Liver (tissue), 9 donors: ENCODE data around the gene AFAP1L2. TPM values are rescaled to one million over a fixed set of nuclear protein-coding genes. Genes with fewer than 3 reads are reported as not detected.

Experiments
- DNase-seq: peaks from one replicate; pipeline ENCODE4 v3.0.0-alpha.2; 2017; ENCODE audit warnings: low spot score
- H3K27ac ChIP-seq, 2 donors: one replicate each; pipeline ENCODE4 v1.7.0; 2013; ENCODE audit warnings: inconsistent platforms in 2 of 2, low read length in 2 of 2, control low read depth in 1 of 2, low read depth in 1 of 2, mild to moderate bottlenecking in 1 of 2
- H3K27me3 ChIP-seq, 4 donors: one replicate each; pipeline versions ENCODE4 v1.6.1 to v1.7.0; 2013; ENCODE audit warnings: low read length in 3 of 4, inconsistent platforms in 1 of 4, mild to moderate bottlenecking in 1 of 4, moderate library complexity in 1 of 4; ENCODE audit not compliant: control insufficient read depth in 4 of 4, insufficient read depth in 4 of 4
- H3K36me3 ChIP-seq, 4 donors: one replicate each; pipeline versions ENCODE4 v1.6.1 to v1.7.0; 2013; ENCODE audit warnings: low read length in 3 of 4, mild to moderate bottlenecking in 3 of 4, low read depth in 1 of 4, moderate library complexity in 1 of 4; ENCODE audit not compliant: control insufficient read depth in 4 of 4, insufficient read depth in 3 of 4
- H3K4me1 ChIP-seq, 4 donors: one replicate each; pipeline versions ENCODE4 v1.6.1 to v1.7.0; 2013; ENCODE audit warnings: low read length in 3 of 4, mild to moderate bottlenecking in 3 of 4, moderate library complexity in 1 of 4; ENCODE audit not compliant: control insufficient read depth in 4 of 4, insufficient read depth in 4 of 4
- H3K4me3 ChIP-seq, 3 donors: one replicate each; pipeline versions ENCODE4 v1.6.1 to v1.7.0; 2013; ENCODE audit warnings: low read length in 3 of 3, control low read depth in 1 of 3, low read depth in 1 of 3, mild to moderate bottlenecking in 1 of 3
- H3K9ac ChIP-seq, 2 donors: one replicate each; pipeline ENCODE4 v1.7.0; 2013; ENCODE audit warnings: low read length in 2 of 2, mild to moderate bottlenecking in 2 of 2, moderate library complexity in 2 of 2, control low read depth in 1 of 2, low read depth in 1 of 2
- H3K9me3 ChIP-seq, 4 donors: one replicate each; pipeline versions ENCODE4 v1.6.1 to v1.7.0; 2013; ENCODE audit warnings: low read length in 3 of 4; ENCODE audit not compliant: control insufficient read depth in 4 of 4
- CTCF ChIP-seq: fragments of 150-350 bp; IDR thresholded peaks from 2 replicates; pipeline ENCODE4 v1.5.1; 2017; ENCODE audit warnings: improper control_type of control experiment, low read depth, low read length; ENCODE audit not compliant: missing input control
- EGR1 ChIP-seq, 2 donors: IDR thresholded peaks; 2 replicates each; pipeline ENCODE4 v1.6.1; 2016 to 2018; ENCODE audit warnings: antibody characterized with exemption in 2 of 2, low read depth in 2 of 2
- FOXA1 ChIP-seq: IDR thresholded peaks from 2 replicates; pipeline ENCODE4 v1.6.1; 2016; ENCODE audit warnings: antibody characterized with exemption
- FOXA2 ChIP-seq: IDR thresholded peaks from 2 replicates; pipeline ENCODE4 v1.6.1; 2016; ENCODE audit warnings: antibody characterized with exemption
- GABPA ChIP-seq, 2 donors: IDR thresholded peaks in 1 of 2; conservative IDR thresholded peaks in 1 of 2; 2 replicates each; pipeline ENCODE4 v1.6.1; 2016; ENCODE audit warnings: antibody characterized with exemption in 2 of 2, mild to moderate bottlenecking in 1 of 2, moderate library complexity in 1 of 2
- HNF4A ChIP-seq, 2 donors: conservative IDR thresholded peaks; 2 replicates each; pipeline ENCODE4 v1.6.1; 2016; ENCODE audit warnings: antibody characterized with exemption in 2 of 2, mild to moderate bottlenecking in 2 of 2
- HNF4G ChIP-seq: IDR thresholded peaks from 2 replicates; pipeline ENCODE4 v1.6.1; 2016; ENCODE audit warnings: antibody characterized with exemption
- JUND ChIP-seq, 2 donors: IDR thresholded peaks; 2 replicates each; pipeline ENCODE4 v1.6.1; 2016; ENCODE audit warnings: antibody characterized with exemption in 2 of 2
- MAX ChIP-seq: IDR thresholded peaks from 2 replicates; pipeline ENCODE4 v1.6.1; 2016; ENCODE audit warnings: antibody characterized with exemption
- NR2F2 ChIP-seq: IDR thresholded peaks from 2 replicates; pipeline ENCODE4 v1.6.1; 2016; ENCODE audit warnings: antibody characterized with exemption
- RAD21 ChIP-seq, 2 donors: IDR thresholded peaks; 2 replicates each; pipeline ENCODE4 v1.6.1; 2016; ENCODE audit warnings: antibody characterized with exemption in 2 of 2, mild to moderate bottlenecking in 2 of 2
- RXRA ChIP-seq, 2 donors: IDR thresholded peaks; 2 replicates each; pipeline ENCODE4 v1.6.1; 2017 to 2018; ENCODE audit warnings: antibody characterized with exemption in 2 of 2, mild to moderate bottlenecking in 1 of 2
- SP1 ChIP-seq: IDR thresholded peaks from 2 replicates; pipeline ENCODE4 v1.6.1; 2018; ENCODE audit warnings: antibody characterized with exemption, mild to moderate bottlenecking
- TAF1 ChIP-seq: conservative IDR thresholded peaks from 2 replicates; pipeline ENCODE4 v1.6.1; 2016; ENCODE audit warnings: antibody characterized with exemption, mild to moderate bottlenecking
- YY1 ChIP-seq: IDR thresholded peaks from 2 replicates; pipeline ENCODE4 v1.6.1; 2016; ENCODE audit warnings: antibody characterized with exemption, mild to moderate bottlenecking
- WGBS: extraction: QIAGEN DNeasy Blood & Tissue Kit; methylation state at CpG from one replicate; pipeline ENCODE4 v1.1.7; 2013; 5-methylcytosine and 5-hydroxymethylcytosine counted together
- polyA plus RNA-seq, 2 donors: library from polyadenylated mRNA; stranded (reverse) in 1 of 2; unstranded in 1 of 2; fragments of 200-250 nt in 1 of 2; fragments of >200 nt in 1 of 2; fragmentation: Nextera tagmentation in 1 of 2; extraction: Ambion mirVana in 1 of 2; gene quantifications; one replicate each; pipeline versions ENCODE4 v1.2.1 to v1.2.3, GENCODE V29; 2013 to 2015
- total RNA-seq, 2 donors: library from RNA; depleted of rRNA; stranded (reverse); fragments of >200 nt; gene quantifications; one replicate each; pipeline ENCODE4 v1.2.3, GENCODE V29; 2014
- TF ChIP-seq, protein P1 (sequence below): IDR thresholded peaks from 2 replicates; pipeline ENCODE4 v1.6.1; 2016; ENCODE audit warnings: antibody characterized with exemption
- TF ChIP-seq, protein P2 (sequence below): IDR thresholded peaks from 2 replicates; pipeline ENCODE4 v1.6.1; 2016; ENCODE audit warnings: antibody characterized with exemption
- TF ChIP-seq, protein P3 (sequence below): IDR thresholded peaks from 2 replicates; pipeline ENCODE4 v1.6.1; 2016; ENCODE audit warnings: antibody characterized with exemption, mild to moderate bottlenecking
- donor health status: healthy.
- donor health status: healthy.
- donor health status: healthy.
- donor health status: healthy.
- donor health status: healthy.

AFAP1L2 gene
- total and polyA plus RNA-seq, 4 donors: 0.53 to 1.8 (median 1.3) TPM

DNA sequence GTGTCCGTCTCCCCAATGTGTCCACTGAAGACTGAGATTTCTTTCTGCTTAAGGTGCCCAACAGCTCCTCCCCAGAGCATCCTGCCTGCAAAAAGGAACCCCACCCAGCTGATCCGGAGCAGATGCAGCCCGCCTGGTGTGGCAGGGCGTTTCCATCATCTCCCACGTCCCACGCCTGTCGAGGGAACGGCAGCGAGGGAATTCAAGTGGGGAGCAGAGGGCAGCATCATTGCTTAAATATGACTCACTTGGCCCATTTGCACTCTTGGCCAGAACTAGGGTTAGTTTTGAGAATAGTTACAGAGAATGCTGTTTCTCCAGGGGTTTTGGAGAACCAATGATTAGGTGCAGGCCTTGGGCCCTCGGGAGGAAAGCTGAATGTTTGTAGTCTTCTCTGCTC, 144.5 kb downstream of the AFAP1L2 start:
- no peak for TF ChIP-seq JUND (IDR thresholded peaks at IDR 0.05)
- no peak for TF ChIP-seq RXRA (IDR thresholded peaks at IDR 0.05)
- TF ChIP-seq RAD21 (IDR thresholded peaks at IDR 0.05): no peak
- no peak for TF ChIP-seq FOXA2
- TF ChIP-seq NR2F2: no peak
- no peak for TF ChIP-seq SP1
- TF ChIP-seq, protein P1, sequence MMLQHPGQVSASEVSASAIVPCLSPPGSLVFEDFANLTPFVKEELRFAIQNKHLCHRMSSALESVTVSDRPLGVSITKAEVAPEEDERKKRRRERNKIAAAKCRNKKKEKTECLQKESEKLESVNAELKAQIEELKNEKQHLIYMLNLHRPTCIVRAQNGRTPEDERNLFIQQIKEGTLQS: no peak
- no peak for TF ChIP-seq EGR1 (IDR thresholded peaks at IDR 0.05; ENCODE audit: low read depth in 2 of 2)
- TF ChIP-seq TAF1: no peak
- TF ChIP-seq HNF4G: no peak
- no peak for TF ChIP-seq YY1
- no peak for TF ChIP-seq FOXA1
- no peak for TF ChIP-seq CTCF
- TF ChIP-seq HNF4A (conservative IDR thresholded peaks at IDR 0.05): no peak
- TF ChIP-seq MAX: no peak
- TF ChIP-seq, protein P2, sequence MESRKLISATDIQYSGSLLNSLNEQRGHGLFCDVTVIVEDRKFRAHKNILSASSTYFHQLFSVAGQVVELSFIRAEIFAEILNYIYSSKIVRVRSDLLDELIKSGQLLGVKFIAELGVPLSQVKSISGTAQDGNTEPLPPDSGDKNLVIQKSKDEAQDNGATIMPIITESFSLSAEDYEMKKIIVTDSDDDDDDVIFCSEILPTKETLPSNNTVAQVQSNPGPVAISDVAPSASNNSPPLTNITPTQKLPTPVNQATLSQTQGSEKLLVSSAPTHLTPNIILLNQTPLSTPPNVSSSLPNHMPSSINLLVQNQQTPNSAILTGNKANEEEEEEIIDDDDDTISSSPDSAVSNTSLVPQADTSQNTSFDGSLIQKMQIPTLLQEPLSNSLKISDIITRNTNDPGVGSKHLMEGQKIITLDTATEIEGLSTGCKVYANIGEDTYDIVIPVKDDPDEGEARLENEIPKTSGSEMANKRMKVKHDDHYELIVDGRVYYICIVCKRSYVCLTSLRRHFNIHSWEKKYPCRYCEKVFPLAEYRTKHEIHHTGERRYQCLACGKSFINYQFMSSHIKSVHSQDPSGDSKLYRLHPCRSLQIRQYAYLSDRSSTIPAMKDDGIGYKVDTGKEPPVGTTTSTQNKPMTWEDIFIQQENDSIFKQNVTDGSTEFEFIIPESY: no peak
- TF ChIP-seq GABPA (IDR thresholded peaks at IDR 0.05 in 1 of 2, conservative IDR thresholded peaks at IDR 0.05 in 1 of 2): no peak
- TF ChIP-seq, protein P3, sequence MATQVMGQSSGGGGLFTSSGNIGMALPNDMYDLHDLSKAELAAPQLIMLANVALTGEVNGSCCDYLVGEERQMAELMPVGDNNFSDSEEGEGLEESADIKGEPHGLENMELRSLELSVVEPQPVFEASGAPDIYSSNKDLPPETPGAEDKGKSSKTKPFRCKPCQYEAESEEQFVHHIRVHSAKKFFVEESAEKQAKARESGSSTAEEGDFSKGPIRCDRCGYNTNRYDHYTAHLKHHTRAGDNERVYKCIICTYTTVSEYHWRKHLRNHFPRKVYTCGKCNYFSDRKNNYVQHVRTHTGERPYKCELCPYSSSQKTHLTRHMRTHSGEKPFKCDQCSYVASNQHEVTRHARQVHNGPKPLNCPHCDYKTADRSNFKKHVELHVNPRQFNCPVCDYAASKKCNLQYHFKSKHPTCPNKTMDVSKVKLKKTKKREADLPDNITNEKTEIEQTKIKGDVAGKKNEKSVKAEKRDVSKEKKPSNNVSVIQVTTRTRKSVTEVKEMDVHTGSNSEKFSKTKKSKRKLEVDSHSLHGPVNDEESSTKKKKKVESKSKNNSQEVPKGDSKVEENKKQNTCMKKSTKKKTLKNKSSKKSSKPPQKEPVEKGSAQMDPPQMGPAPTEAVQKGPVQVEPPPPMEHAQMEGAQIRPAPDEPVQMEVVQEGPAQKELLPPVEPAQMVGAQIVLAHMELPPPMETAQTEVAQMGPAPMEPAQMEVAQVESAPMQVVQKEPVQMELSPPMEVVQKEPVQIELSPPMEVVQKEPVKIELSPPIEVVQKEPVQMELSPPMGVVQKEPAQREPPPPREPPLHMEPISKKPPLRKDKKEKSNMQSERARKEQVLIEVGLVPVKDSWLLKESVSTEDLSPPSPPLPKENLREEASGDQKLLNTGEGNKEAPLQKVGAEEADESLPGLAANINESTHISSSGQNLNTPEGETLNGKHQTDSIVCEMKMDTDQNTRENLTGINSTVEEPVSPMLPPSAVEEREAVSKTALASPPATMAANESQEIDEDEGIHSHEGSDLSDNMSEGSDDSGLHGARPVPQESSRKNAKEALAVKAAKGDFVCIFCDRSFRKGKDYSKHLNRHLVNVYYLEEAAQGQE: no peak
- no peaks in the 10 kb centered on the region for H3K4me1 ChIP-seq
- no peaks in the 10 kb centered on the region for H3K9me3 ChIP-seq
- H3K9ac ChIP-seq: no peak overlapping the region
- H3K27ac ChIP-seq: no peak overlapping the region
- WGBS: 92% methylated on average over 10 of the region's 10 CpGs
- no peaks in the 10 kb centered on the region for H3K27me3 ChIP-seq
- no peak overlapping the region for H3K4me3 ChIP-seq
- DNase-seq: no peak
- no peaks in the 10 kb centered on the region for H3K36me3 ChIP-seq
